OCI-LY7 (cell line): ENCODE results near the gene JAM3. TPM values are rescaled to one million over a fixed set of nuclear protein-coding genes. Genes with fewer than 3 reads are reported as not detected.

Experiments used
- BruUV-seq: library from RNA; stranded (reverse); fragments of 400-500 nt; replicated peaks from 2 replicates; lab custom pipeline; 2021; lab: Mats Ljungman, UMichigan
- CTCF ChIA-PET: fragments of 300-600 bp; sonication (Branson Sonifier 250); formaldehyde crosslinking; loops from one replicate; lab custom pipeline; 2022; ENCODE audit warnings: antibody characterized with exemption; ENCODE audit not compliant: unreplicated experiment; lab: Charles Lee
- POLR2A ChIA-PET: fragments of 300-600 bp; sonication (Branson Sonifier 250); formaldehyde crosslinking; loops from one replicate; lab custom pipeline; 2022; ENCODE audit warnings: antibody characterized with exemption; lab: Charles Lee
- DNase-seq: peaks from one replicate; pipeline ENCODE4 v3.0.0-alpha.2; 2015; ENCODE audit warnings: low spot score
- H2AFZ ChIP-seq: fragments of 200-600 bp; sonication (generic), shearing (Covaris generic); 2 replicates; pipeline ENCODE4 v1.6.1; 2014; ENCODE audit warnings: mild to moderate bottlenecking, antibody characterized with exemption, low read length, moderate library complexity
- H3K27ac ChIP-seq: fragments of 200-600 bp; sonication (generic); 2 replicates; pipeline ENCODE4 v1.5.1; 2014; ENCODE audit warnings: mixed run types, low read depth, mild to moderate bottlenecking, moderate library complexity, low read length, inconsistent platforms; ENCODE audit not compliant: poor library complexity, severe bottlenecking
- H3K36me3 ChIP-seq: fragments of 200-600 bp; sonication (generic); 2 replicates; pipeline ENCODE4 v1.6.1; 2014; ENCODE audit warnings: mild to moderate bottlenecking, antibody characterized with exemption, low read length, moderate library complexity, mixed read lengths; ENCODE audit not compliant: insufficient read depth
- H3K4me1 ChIP-seq: fragments of 200-600 bp; sonication (generic); 2 replicates; pipeline ENCODE4 v1.5.1; 2014; ENCODE audit warnings: mild to moderate bottlenecking, low read length; ENCODE audit not compliant: insufficient read depth, poor library complexity, severe bottlenecking
- H3K4me2 ChIP-seq: fragments of 200-600 bp; sonication (generic); 2 replicates; pipeline ENCODE4 v1.6.1; 2014; ENCODE audit warnings: mild to moderate bottlenecking, low read length
- H3K4me3 ChIP-seq: fragments of 200-600 bp; sonication (generic); 2 replicates; pipeline ENCODE4 v1.5.1; 2014; ENCODE audit warnings: mild to moderate bottlenecking, low read depth, low read length; ENCODE audit not compliant: poor library complexity, severe bottlenecking
- H3K79me2 ChIP-seq: fragments of 200-600 bp; sonication (generic); 2 replicates; pipeline ENCODE4 v1.6.1; 2016; ENCODE audit warnings: low read depth, mild to moderate bottlenecking, low read length, moderate library complexity, mixed read lengths; ENCODE audit not compliant: insufficient read depth
- H3K9me2 ChIP-seq: fragments of 200-600 bp; sonication (generic); 2 replicates; pipeline ENCODE4 v1.6.1; 2016; ENCODE audit warnings: mild to moderate bottlenecking, low read length, mixed read lengths; ENCODE audit not compliant: insufficient read depth
- H3K9me3 ChIP-seq: fragments of 200-600 bp; sonication (generic); 2 replicates; pipeline ENCODE4 v1.6.1; 2014; ENCODE audit warnings: mild to moderate bottlenecking, mixed run types, low read length, mixed read lengths
- H4K20me1 ChIP-seq: fragments of 200-600 bp; sonication (generic); 2 replicates; pipeline ENCODE4 v1.6.1; 2014; ENCODE audit warnings: mild to moderate bottlenecking, antibody characterized with exemption, low read length, moderate library complexity, mixed read lengths; ENCODE audit not compliant: insufficient read depth
- CTCF ChIP-seq: fragments of 200-600 bp; sonication (generic); conservative IDR thresholded peaks from 2 replicates; pipeline ENCODE4 v1.5.1; 2014; ENCODE audit warnings: mild to moderate bottlenecking, antibody characterized with exemption, low read length, moderate library complexity, mixed read lengths
- EZH2phosphoT487 ChIP-seq: fragments of 200-600 bp; sonication (generic); IDR thresholded peaks from 2 replicates; pipeline ENCODE4 v1.6.1; 2018; ENCODE audit warnings: low read depth, borderline replicate concordance, mild to moderate bottlenecking, mixed run types, antibody characterized with exemption, low read length, moderate library complexity, mixed read lengths
- intact Hi-C: fragments of 100-400 bp; cut with micrococcal nuclease; formaldehyde crosslinking; loops from one replicate; pipeline ENCODE4 v1.10.0; 2022; ENCODE audit not compliant: unreplicated experiment
- total RNA-seq, 2 experiments: library from RNA; depleted of rRNA in 1 of 2; stranded (reverse); fragments of >200 nt in 1 of 2; shearing (Covaris generic) in 1 of 2; gene quantifications; 2 replicates each; pipeline ENCODE4 v1.2.3, GENCODE V29; 2014 to 2022

JAM3 gene
- total RNA-seq, 2 experiments from 2014 or later: not detected

GRCh38 chr11:134153147-134153905 lies 84.5 kb downstream of the JAM3 start:
- TF ChIP-seq CTCF (no peak), EZH2phosphoT487 (no peak)
- ChIA-PET CTCF (no interaction called here), POLR2A (interaction anchor here (0.7 kb wide), 1 partner anchor 165 kb away, joined by 3 read pairs; no protein-coding TSS in a partner anchor)
- Histone ChIP-seq H3K9me3 (no peaks in the 10 kb centered on the region), H4K20me1 (no peaks in the 10 kb centered on the region), H3K4me2 (no peak overlapping the region), H2AFZ (no peak overlapping the region), H3K4me1 (no peaks in the 10 kb centered on the region), H3K79me2 (no peaks in the 10 kb centered on the region), H3K36me3 (peaks cover 97% of the 10 kb centered on the region), H3K27ac (no peak overlapping the region), H3K4me3 (no peak overlapping the region), H3K9me2 (no peaks in the 10 kb centered on the region)
- intact Hi-C loops: no loop called here
- no peak for DNase-seq
- no TSS peak for BruUV-seq

DNA sequence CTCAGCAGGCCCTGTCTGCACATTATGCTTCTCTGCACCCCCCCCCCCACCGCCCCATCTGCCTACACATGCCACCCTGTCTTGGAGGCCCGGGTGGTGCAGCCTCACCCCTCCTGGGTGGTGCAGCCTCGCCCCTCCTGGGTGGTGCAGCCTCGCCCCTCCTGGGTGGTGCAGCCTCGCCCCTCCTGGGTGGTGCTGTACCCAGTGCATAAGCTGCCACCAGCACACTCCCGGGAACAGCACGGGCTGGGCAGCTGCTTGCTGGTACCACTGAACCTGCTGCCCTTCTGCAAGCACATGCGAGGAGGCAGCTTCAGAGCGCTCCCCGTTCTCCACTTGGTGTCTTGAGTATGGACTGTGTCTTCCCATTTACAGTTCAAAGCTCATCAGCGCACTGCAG lies 85.6 kb downstream of the JAM3 start:
- BruUV-seq: no TSS peak
- H3K4me1 ChIP-seq: no peaks in the 10 kb centered on the region
- no peaks in the 10 kb centered on the region for H3K9me3 ChIP-seq
- no peak for DNase-seq
- no peaks in the 10 kb centered on the region for H4K20me1 ChIP-seq
- H2AFZ ChIP-seq: no peak overlapping the region
- intact Hi-C loops: no loop called here
- H3K4me2 ChIP-seq: no peak overlapping the region
- H3K27ac ChIP-seq: no peak overlapping the region
- no peaks in the 10 kb centered on the region for H3K79me2 ChIP-seq
- H3K9me2 ChIP-seq: no peaks in the 10 kb centered on the region
- H3K4me3 ChIP-seq: no peak overlapping the region
- TF ChIP-seq EZH2phosphoT487 (no peak), CTCF (no peak)
- peaks cover 97% of the 10 kb centered on the region for H3K36me3 ChIP-seq
- CTCF ChIA-PET: no interaction called here
- POLR2A ChIA-PET: interaction anchor here (0.6 to 0.7 kb wide), 2 partner anchors 20 to 166 kb away, joined by 3 read pairs; no protein-coding TSS in a partner anchor

DNA sequence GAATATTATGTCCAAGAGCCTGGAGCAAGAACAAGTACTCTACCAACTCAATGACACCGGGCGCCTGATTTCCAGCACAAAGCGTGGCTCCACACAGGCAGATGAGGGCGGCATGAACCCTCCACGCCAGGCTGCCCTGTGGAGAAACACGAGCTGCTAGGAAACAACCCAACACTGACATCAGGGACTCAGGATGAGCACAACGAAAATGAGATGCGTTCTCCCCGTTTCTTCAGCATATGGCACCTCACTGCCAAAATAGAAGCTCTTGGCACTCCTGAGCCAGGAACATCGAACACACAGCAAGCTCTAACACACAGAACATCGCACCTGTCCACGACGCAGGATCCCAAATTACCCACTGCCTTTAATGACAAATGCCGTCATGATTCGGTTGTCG lies 86.6 kb downstream of the JAM3 start:
- Histone ChIP-seq H3K36me3 (peaks cover 99% of the 10 kb centered on the region), H2AFZ (no peak overlapping the region), H3K9me2 (no peaks in the 10 kb centered on the region), H3K79me2 (no peaks in the 10 kb centered on the region), H4K20me1 (no peaks in the 10 kb centered on the region), H3K9me3 (no peaks in the 10 kb centered on the region), H3K4me3 (no peak overlapping the region), H3K4me2 (no peak overlapping the region), H3K27ac (no peak overlapping the region), H3K4me1 (no peaks in the 10 kb centered on the region)
- ChIA-PET CTCF (no interaction called here), POLR2A (interaction anchor here (0.5 kb wide), 1 partner anchor 1846 kb away, joined by 9 read pairs; no protein-coding TSS in a partner anchor)
- TF ChIP-seq CTCF: no peak
- no peak for TF ChIP-seq EZH2phosphoT487
- DNase-seq: no peak
- BruUV-seq: no TSS peak
- intact Hi-C loops: no loop called here
